ENCODE data around the gene MYO1F.
"Not testable (repeated sequence)": the region's sequence is repeated elsewhere in the genome, so short reads cannot be mapped to it uniquely, and the experiment has no call there.

MYO1F gene

GRCh38 chr19:8577247-8577646 lies at the start of gene MYO1F:
MYO1F (minus strand) TSS chr19:8577442; CDS start chr19:8577309, 133 bp downstream.
- no peak for DNase-seq

- no peak for DNase-seq
These were observed 49.6 kb upstream of the MYO1F start for GRCh38 chr19:8626842-8627241.

- not testable (repeated sequence) for DNase-seq
These were observed 45.6 kb upstream of the MYO1F start for GRCh38 chr19:8622886-8623285.

DNA sequence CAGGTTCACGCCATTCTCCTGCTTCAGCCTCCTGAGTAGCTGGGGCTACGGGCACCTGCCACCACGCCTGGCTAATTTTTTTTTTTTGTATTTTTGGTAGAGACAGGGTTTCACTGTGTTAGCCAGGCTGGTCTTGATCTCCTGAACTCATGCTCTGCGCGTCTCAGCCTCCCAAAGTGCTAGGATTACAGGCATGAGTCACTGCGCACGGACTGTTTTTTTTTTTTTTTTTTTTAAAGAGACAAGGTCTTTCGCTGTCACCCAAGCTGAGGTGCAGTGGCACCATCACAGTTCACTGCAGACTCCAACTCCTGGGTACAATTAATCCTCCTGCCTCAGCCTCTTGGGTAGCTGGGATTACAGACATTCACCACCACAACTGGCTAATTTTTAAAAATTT lies 41.5 kb upstream of the MYO1F start:
- no peak for DNase-seq

DNA sequence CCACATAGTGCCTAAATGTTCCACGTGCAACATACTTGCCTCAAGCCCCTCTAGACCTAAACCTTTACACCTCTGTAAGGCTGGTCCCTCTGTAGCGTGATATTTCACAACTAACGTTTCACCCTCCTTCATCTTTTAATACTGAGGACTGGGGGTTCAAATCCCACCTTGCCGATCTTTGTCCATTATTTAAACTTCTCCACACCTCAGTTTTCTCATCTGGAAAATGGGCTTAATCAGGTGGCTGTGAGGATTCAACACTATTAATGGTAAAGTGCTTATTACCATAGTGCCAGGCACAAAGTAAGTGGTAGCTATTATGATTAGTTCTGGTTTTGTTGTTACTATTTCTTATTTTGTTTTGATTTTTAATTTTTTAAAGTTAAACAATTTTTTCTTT lies 40.7 kb upstream of the MYO1F start:
- DNase-seq: no peak

GRCh38 chr19:8617325-8617724 lies 40.1 kb upstream of the MYO1F start:
- not testable (repeated sequence) for DNase-seq

- no peak for DNase-seq
These were observed 39.6 kb upstream of the MYO1F start for GRCh38 chr19:8616861-8617260.

GRCh38 chr19:8615813-8616596 lies 38.8 kb upstream of the MYO1F start:
- DNase-seq: peak; percentile 87

DNA sequence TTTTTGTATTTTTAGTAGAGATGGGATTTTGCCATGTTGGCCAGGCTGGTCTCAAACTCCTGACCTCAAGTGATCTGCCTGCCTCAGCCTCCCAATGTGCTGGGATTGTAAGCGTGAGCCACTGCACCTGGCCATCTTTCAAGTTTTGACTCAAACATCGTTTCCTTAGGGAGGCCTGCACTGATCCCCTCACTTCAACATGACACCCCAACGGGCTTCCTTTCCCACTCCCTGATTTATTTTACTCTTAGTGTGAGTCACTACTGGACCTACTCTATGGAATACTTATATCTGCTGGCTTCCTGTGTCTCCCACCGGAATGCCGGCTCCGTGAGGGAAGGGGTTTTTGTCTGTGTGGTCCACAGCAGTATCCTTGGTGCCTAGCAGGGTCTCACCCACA lies 37.8 kb upstream of the MYO1F start:
- DNase-seq: no peak

DNA sequence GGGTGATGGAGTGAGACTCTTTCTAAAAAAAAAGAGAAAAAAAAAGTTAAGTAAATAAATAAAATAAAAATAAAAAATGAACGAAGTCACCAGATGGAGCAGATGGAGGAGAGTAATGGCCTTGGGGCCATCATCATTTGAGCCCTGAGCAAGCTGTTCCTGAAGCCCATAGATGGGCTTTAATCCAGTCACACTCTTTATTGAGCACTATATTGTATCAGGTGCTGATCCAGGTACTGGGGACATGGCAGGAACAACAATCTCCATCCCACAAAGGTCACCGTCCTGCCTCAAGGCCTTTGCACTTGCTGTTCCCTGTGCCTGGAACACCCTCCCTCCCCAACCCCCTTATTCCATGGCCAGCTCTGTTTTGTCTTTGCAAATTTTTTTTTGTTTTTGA lies 37.2 kb upstream of the MYO1F start:
- no peak for DNase-seq

DNA sequence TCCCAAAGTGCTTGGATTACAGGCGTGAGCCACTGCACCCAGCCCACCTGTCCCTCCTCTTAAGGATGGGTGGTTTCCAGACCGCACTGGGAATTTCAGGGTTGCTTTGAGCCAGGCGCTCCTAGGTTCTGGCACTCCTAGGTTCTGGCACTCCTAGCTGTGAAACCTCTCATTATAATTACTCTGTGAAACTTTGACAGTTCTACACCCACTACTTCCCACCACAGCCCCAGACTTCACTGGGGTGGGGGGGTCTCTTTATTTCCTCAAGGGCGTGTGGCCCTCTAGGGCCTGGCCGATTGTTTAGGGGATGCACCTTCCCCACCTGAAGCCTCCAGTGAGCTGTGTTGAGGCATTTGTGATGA lies 35.5 kb upstream of the MYO1F start:
- DNase-seq: no peak

DNA sequence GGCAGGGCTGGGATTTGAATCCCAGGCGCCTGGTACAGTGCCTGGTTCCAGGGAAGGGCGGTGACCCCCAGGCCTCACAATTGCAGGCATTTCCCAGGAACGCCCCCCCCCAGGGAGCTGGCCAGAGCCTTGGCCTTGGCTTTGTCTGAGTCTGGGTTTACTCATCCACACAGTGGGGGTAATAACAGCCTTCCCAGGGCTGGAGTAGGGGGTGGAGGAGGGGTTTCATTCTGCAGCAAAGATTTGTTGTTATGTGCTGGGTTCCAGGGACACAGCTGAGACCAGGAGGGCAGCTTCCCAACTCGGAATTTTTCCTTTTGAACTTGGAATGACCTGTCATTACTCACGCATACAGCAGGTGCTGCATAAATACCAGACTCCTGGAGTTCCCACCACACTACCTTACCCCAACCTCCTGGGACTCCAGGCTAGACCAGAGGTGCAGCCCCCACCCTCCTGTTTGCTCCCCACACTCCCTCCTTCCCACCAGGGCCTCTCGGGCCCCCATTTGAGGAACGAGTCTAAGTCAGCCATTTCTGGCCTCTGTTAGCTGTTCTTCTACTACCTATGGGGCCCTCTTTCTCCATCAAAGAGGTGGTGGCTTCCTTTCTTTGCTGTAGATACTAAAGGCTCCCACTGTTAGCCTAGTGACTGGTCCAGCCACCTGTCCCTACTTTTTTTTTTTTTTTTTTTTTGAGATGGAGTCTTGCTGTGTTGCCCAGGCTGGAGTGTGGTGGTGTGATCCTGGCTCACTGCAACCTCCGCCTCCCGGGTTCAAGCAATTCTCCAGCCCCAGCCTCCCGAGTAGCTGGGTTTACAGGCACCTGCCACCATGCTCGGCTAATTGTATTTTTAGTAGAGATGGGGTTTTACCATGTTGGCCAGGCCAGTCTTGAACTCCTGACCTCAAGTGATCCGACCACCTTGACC lies 34.9 kb upstream of the MYO1F start:
- no peak for DNase-seq

GRCh38 chr19:8611391-8611876 lies 34.2 kb upstream of the MYO1F start:
- no peak for DNase-seq

GRCh38 chr19:8610936-8611300 lies 33.7 kb upstream of the MYO1F start:
- no peak for DNase-seq

DNA sequence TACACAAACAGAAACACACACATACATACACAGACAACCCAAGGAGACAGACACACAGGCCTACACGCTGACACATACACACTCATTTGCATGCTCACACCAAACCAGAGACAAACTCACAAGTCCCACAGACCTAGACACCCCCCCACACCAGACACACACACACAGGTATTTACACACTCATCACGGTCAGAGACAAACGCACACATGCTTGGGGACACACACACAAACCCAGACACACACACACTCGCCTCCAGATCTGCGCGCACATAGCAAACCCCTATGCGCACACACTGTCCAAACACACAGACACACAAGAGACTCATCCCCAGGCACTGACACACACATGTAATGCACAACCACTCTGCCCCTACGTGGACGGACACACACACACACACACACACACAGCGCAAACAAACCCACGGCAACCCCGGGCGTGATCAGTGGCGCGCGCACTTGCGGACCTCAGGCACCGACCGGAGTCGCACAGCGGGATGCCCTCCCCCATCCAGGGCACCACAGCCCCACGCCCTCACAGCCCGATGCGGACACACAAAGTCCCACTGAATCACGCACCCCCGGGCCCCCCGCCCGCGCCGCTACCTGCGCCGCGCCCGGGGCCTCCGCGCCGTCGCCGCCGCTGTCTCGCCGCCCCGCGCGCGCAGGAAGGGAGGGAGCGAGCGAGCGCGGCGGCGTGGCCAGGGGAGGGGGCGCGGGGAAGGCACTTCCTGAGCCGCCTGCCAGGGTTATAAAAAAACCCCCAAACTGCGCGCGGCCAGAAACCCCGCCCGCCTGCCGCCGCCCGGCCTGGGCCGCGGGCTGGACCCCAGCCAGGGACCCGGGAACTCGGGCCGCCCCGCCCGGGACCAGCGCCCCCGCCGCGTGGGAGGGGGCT lies 33.0 kb upstream of the MYO1F start, which contains the start of gene ADAMTS10:
ADAMTS10 (minus strand) TSS at position 675 of the 895 bp plus-strand sequence. CDS start 5,005 bp downstream, outside the sequence.
- peak; percentile 68 for DNase-seq

- DNase-seq: peak; percentile 64
These were observed 32.2 kb upstream of the MYO1F start for GRCh38 chr19:8609279-8610040.

DNA sequence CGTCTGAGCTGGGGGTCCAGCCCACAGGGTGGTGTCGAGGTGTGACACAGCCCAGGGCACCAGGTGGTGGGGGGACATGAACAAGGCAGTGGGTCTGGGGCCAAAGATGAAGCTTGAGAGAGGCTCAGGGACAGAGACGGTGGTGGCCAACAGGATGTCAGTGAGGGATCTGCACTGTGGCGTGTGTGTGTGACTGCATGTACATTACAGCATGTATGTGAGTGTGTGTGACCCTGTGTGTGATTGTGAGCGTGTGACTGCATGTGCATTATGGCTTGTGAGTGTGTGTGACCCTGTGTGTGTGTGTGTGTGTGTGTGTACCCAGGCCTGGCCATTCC lies 31.7 kb upstream of the MYO1F start:
- no peak for DNase-seq

DNA sequence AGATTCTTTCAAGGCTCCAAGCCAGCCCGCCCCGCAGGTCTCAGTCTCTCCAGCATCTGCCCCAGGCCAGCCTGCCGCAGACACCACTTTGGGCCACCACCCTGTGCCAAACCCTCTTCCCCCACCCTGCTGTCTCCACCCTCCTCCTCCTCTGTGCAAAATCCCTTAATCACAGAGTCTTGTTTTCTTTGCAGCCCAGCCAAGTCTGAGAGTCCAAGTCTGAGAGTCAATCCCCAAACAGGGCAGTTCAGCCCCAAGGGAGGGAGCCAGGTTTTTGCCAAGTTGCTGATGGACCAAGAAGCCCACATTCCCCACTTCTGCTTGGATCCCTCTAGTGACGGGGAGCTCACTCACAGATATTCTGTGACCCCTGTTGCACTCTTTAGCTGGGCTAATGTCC lies 30.1 kb upstream of the MYO1F start:
- no peak for DNase-seq

GRCh38 chr19:8605514-8605913 lies 28.3 kb upstream of the MYO1F start:
- DNase-seq: no peak

- DNase-seq: no peak
These were observed 24.6 kb upstream of the MYO1F start for GRCh38 chr19:8601796-8602195.

GRCh38 chr19:8600816-8601215 lies 23.6 kb upstream of the MYO1F start:
- no peak for DNase-seq

DNA sequence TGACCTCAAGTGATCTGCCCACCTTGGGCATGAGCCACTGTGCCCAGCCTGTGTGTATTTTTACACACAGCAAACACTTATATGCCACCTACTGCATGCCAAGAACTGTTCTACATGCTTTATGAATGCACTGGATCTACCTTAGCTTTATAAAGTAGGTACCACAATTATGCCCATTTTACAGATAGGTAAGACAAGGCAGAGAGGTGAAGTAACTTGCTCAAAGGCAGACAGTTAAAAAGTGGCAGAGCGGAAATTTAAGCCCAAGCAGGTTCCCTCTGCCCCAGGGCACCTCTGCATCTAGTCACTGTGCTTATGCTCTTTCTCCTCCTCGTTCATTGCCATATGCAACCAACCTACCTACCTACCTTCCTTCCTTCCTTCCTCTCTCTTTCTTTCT lies 22.8 kb upstream of the MYO1F start:
- DNase-seq: no peak

Measured in activated CD8-positive, alpha-beta memory T cell treated with anti-CD3 and anti-CD28 coated beads, Interleukin-2, amount 50 U/mL, for 48 hours (primary cell).